Keratinocyte (primary cell): ENCODE results near the gene LDHB. TPM values are rescaled to one million over a fixed set of nuclear protein-coding genes. Genes with fewer than 3 reads are reported as not detected.

ENCODE experiments used
- DNase-seq: peaks from one replicate; pipeline ENCODE4 v3.0.0-alpha.2; 2011; ENCODE audit warnings: low read depth, missing footprints, low spot score
- FAIRE-seq: peaks from 2 replicates; lab custom pipeline; 2011; peaks lifted over from hg19 to GRCh38; lab: Jason Lieb, UNC
- H2AFZ ChIP-seq: 2 replicates; pipeline ENCODE4 v1.6.0; 2012; ENCODE audit warnings: low read length, control low read depth, inconsistent platforms; ENCODE audit not compliant: control insufficient read depth
- H3K27ac ChIP-seq: 2 replicates; pipeline ENCODE4 v1.5.1; 2011; ENCODE audit warnings: low read length; ENCODE audit not compliant: control insufficient read depth, insufficient read depth
- H3K27me3 ChIP-seq: 3 replicates; pipeline ENCODE4 v1.6.0; 2011; ENCODE audit warnings: low read length; ENCODE audit not compliant: control insufficient read depth, insufficient read depth; ENCODE audit errors: extremely low read depth
- H3K36me3 ChIP-seq, 2 experiments: 2 replicates in 1 of 2; 3 replicates in 1 of 2; pipeline ENCODE4 v1.5.1; 2011; ENCODE audit warnings: low read length in 2 of 2, mild to moderate bottlenecking in 1 of 2; ENCODE audit not compliant: control insufficient read depth in 2 of 2, insufficient read depth in 2 of 2; ENCODE audit errors: extremely low read depth in 1 of 2
- H3K4me1 ChIP-seq: 3 replicates; pipeline ENCODE4 v1.5.1; 2011; ENCODE audit warnings: low read length; ENCODE audit not compliant: control insufficient read depth, insufficient read depth; ENCODE audit errors: extremely low read depth
- H3K4me2 ChIP-seq: 3 replicates; pipeline ENCODE4 v1.6.0; 2011; ENCODE audit warnings: low read depth, low read length; ENCODE audit not compliant: control insufficient read depth, insufficient read depth; ENCODE audit errors: extremely low read depth
- H3K4me3 ChIP-seq, 3 experiments: fragments of 200-600 bp in 1 of 3; sonication (generic) in 1 of 3; 2 replicates in 2 of 3; 3 replicates in 1 of 3; pipeline ENCODE4 v1.5.1; 2011 to 2016; ENCODE audit warnings: low read length in 3 of 3, mild to moderate bottlenecking in 3 of 3, control low read depth in 2 of 3, inconsistent platforms in 1 of 3, low read depth in 1 of 3, mixed read lengths in 1 of 3, mixed run types in 1 of 3, moderate library complexity in 1 of 3; ENCODE audit not compliant: control insufficient read depth in 2 of 3, insufficient read depth in 2 of 3; ENCODE audit errors: extremely low read depth in 1 of 3
- H3K79me2 ChIP-seq: 2 replicates; pipeline ENCODE4 v1.6.0; 2012; ENCODE audit warnings: low read length; ENCODE audit not compliant: control insufficient read depth, insufficient read depth
- H3K9ac ChIP-seq: 3 replicates; pipeline ENCODE4 v1.6.0; 2011; ENCODE audit warnings: low read length; ENCODE audit not compliant: control insufficient read depth, insufficient read depth; ENCODE audit errors: extremely low read depth
- H3K9me1 ChIP-seq: 3 replicates; pipeline ENCODE4 v1.6.0; 2011; ENCODE audit warnings: low read length; ENCODE audit not compliant: control insufficient read depth, insufficient read depth; ENCODE audit errors: extremely low read depth
- H3K9me3 ChIP-seq: 2 replicates; pipeline ENCODE4 v1.5.1; 2012; ENCODE audit warnings: low read depth, low read length; ENCODE audit not compliant: control insufficient read depth
- H4K20me1 ChIP-seq: 3 replicates; pipeline ENCODE4 v1.6.0; 2011; ENCODE audit warnings: low read length; ENCODE audit not compliant: control insufficient read depth, insufficient read depth; ENCODE audit errors: extremely low read depth
- CTCF ChIP-seq, 3 experiments: IDR thresholded peaks in 1 of 3; conservative IDR thresholded peaks in 1 of 3; optimal IDR thresholded peaks in 1 of 3; 2 replicates in 2 of 3; 3 replicates in 1 of 3; pipeline versions ENCODE3 to v1.5.1; 2011; ENCODE audit warnings: low read length in 3 of 3, mild to moderate bottlenecking in 3 of 3, moderate library complexity in 2 of 3, control low read depth in 1 of 3, inconsistent platforms in 1 of 3; ENCODE audit not compliant: insufficient read depth in 2 of 3; ENCODE audit errors: extremely low read depth in 1 of 3
- EZH2 ChIP-seq: IDR thresholded peaks from one replicate; pipeline ENCODE4 v1.6.1; 2012; ENCODE audit warnings: inconsistent platforms, mild to moderate bottlenecking, low read length, moderate library complexity
- dilution Hi-C: fragments of 300-500 bp; cut with MboI; formaldehyde crosslinking; loops from one replicate; pipeline ENCODE4 v1.7.0; 2020; ENCODE audit warnings: low sequenced_read_pairs; ENCODE audit not compliant: extremely low pct_ligation_motif_present
- polyA plus RNA-seq, 5 experiments: library from polyadenylated mRNA; depleted of rRNA in 3 of 5; stranded (reverse) in 3 of 5; stranded (forward) in 1 of 5; unstranded in 1 of 5; fragments of >200 nt; gene quantifications; 1 replicate in 1 of 5; 2 replicates in 3 of 5; 3 replicates in 1 of 5; pipeline versions ENCODE4 v1.2.1 to v1.2.3, GENCODE V29; 2011 to 2012; ENCODE audit warnings: missing spikeins in 2 of 5, low read depth in 1 of 5, low replicate concordance in 1 of 5

The LDHB gene
- polyA plus RNA-seq, 1 donor (not counting 4 experiments of a cell fraction or from before 2014, with no cell fraction given), result 1,063 TPM

GRCh38 chr12:21634245-21634644 lies 23.4 kb downstream of the LDHB start:
- TF ChIP-seq EZH2, result no peak
- TF ChIP-seq CTCF (optimal IDR thresholded peaks at IDR 0.05 in 1 of 3, IDR thresholded peaks at IDR 0.05 in 1 of 3, conservative IDR thresholded peaks at IDR 0.05 in 1 of 3; ENCODE audit: extremely low read depth in 1 of 3, insufficient read depth in 2 of 3, low read length in 3 of 3), result no peak
- H3K4me3 ChIP-seq, result no peak overlapping the region
- no peaks in the 10 kb centered on the region for H3K9me1 ChIP-seq
- no peak for DNase-seq
- no peak overlapping the region for H3K4me2 ChIP-seq
- H3K79me2 ChIP-seq, result no peaks in the 10 kb centered on the region
- H3K9ac ChIP-seq, result no peak overlapping the region
- no peaks in the 10 kb centered on the region for H4K20me1 ChIP-seq
- no peaks in the 10 kb centered on the region for H3K4me1 ChIP-seq
- H2AFZ ChIP-seq, result no peak overlapping the region
- no peak overlapping the region for H3K27ac ChIP-seq
- H3K9me3 ChIP-seq, result no peaks in the 10 kb centered on the region
- no peaks in the 10 kb centered on the region for H3K27me3 ChIP-seq
- dilution Hi-C loops, result no loop called here
- FAIRE-seq, result no peak
- H3K36me3 ChIP-seq, result peaks cover 7 to 11% of the 10 kb centered on the region in 2 experiments

GRCh38 chr12:21631367-21631766 lies 26.3 kb downstream of the LDHB start:
- Histone ChIP-seq H3K4me3 (no peak overlapping the region), H3K9me3 (no peaks in the 10 kb centered on the region), H3K9ac (no peak overlapping the region), H3K4me1 (no peaks in the 10 kb centered on the region), H4K20me1 (no peaks in the 10 kb centered on the region), H3K27ac (no peak overlapping the region), H3K4me2 (no peak overlapping the region), H3K27me3 (no peaks in the 10 kb centered on the region), H2AFZ (no peak overlapping the region), H3K36me3 (peaks cover 5 to 7% of the 10 kb centered on the region in 2 experiments), H3K9me1 (no peaks in the 10 kb centered on the region), H3K79me2 (no peaks in the 10 kb centered on the region)
- DNase-seq, result no peak
- FAIRE-seq, result no peak
- no peak for TF ChIP-seq CTCF (optimal IDR thresholded peaks at IDR 0.05 in 1 of 3, IDR thresholded peaks at IDR 0.05 in 1 of 3, conservative IDR thresholded peaks at IDR 0.05 in 1 of 3; ENCODE audit: extremely low read depth in 1 of 3, insufficient read depth in 2 of 3, low read length in 3 of 3)
- TF ChIP-seq EZH2, result no peak
- dilution Hi-C loops, result no loop called here
